OCI-LY7 (cell line): Measurements from ENCODE around the gene GNG7. TPM values are rescaled to one million over a fixed set of nuclear protein-coding genes. Genes with fewer than 3 reads are reported as not detected.
"Not testable (repeated sequence)": the region's sequence is repeated elsewhere in the genome, so short reads cannot be mapped to it uniquely, and the experiment has no call there.

Source experiments
- BruUV-seq: library from RNA; stranded (reverse); fragments of 400-500 nt; replicated peaks from 2 replicates; lab custom pipeline; 2021; lab: Mats Ljungman, UMichigan
- CTCF ChIA-PET: fragments of 300-600 bp; sonication (Branson Sonifier 250); formaldehyde crosslinking; loops from one replicate; lab custom pipeline; 2022; ENCODE audit warnings: antibody characterized with exemption; ENCODE audit not compliant: unreplicated experiment; lab: Charles Lee
- POLR2A ChIA-PET: fragments of 300-600 bp; sonication (Branson Sonifier 250); formaldehyde crosslinking; loops from one replicate; lab custom pipeline; 2022; ENCODE audit warnings: antibody characterized with exemption; lab: Charles Lee
- DNase-seq: peaks from one replicate; pipeline ENCODE4 v3.0.0-alpha.2; 2015; ENCODE audit warnings: low spot score
- H2AFZ ChIP-seq: fragments of 200-600 bp; sonication (generic), shearing (Covaris generic); 2 replicates; pipeline ENCODE4 v1.6.1; 2014; ENCODE audit warnings: mild to moderate bottlenecking, antibody characterized with exemption, low read length, moderate library complexity
- H3K27ac ChIP-seq: fragments of 200-600 bp; sonication (generic); 2 replicates; pipeline ENCODE4 v1.5.1; 2014; ENCODE audit warnings: mixed run types, low read depth, mild to moderate bottlenecking, moderate library complexity, low read length, inconsistent platforms; ENCODE audit not compliant: poor library complexity, severe bottlenecking
- H3K36me3 ChIP-seq: fragments of 200-600 bp; sonication (generic); 2 replicates; pipeline ENCODE4 v1.6.1; 2014; ENCODE audit warnings: mild to moderate bottlenecking, antibody characterized with exemption, low read length, moderate library complexity, mixed read lengths; ENCODE audit not compliant: insufficient read depth
- H3K4me1 ChIP-seq: fragments of 200-600 bp; sonication (generic); 2 replicates; pipeline ENCODE4 v1.5.1; 2014; ENCODE audit warnings: mild to moderate bottlenecking, low read length; ENCODE audit not compliant: insufficient read depth, poor library complexity, severe bottlenecking
- H3K4me2 ChIP-seq: fragments of 200-600 bp; sonication (generic); 2 replicates; pipeline ENCODE4 v1.6.1; 2014; ENCODE audit warnings: mild to moderate bottlenecking, low read length
- H3K4me3 ChIP-seq: fragments of 200-600 bp; sonication (generic); 2 replicates; pipeline ENCODE4 v1.5.1; 2014; ENCODE audit warnings: mild to moderate bottlenecking, low read depth, low read length; ENCODE audit not compliant: poor library complexity, severe bottlenecking
- H3K79me2 ChIP-seq: fragments of 200-600 bp; sonication (generic); 2 replicates; pipeline ENCODE4 v1.6.1; 2016; ENCODE audit warnings: low read depth, mild to moderate bottlenecking, low read length, moderate library complexity, mixed read lengths; ENCODE audit not compliant: insufficient read depth
- H3K9me2 ChIP-seq: fragments of 200-600 bp; sonication (generic); 2 replicates; pipeline ENCODE4 v1.6.1; 2016; ENCODE audit warnings: mild to moderate bottlenecking, low read length, mixed read lengths; ENCODE audit not compliant: insufficient read depth
- H3K9me3 ChIP-seq: fragments of 200-600 bp; sonication (generic); 2 replicates; pipeline ENCODE4 v1.6.1; 2014; ENCODE audit warnings: mild to moderate bottlenecking, mixed run types, low read length, mixed read lengths
- H4K20me1 ChIP-seq: fragments of 200-600 bp; sonication (generic); 2 replicates; pipeline ENCODE4 v1.6.1; 2014; ENCODE audit warnings: mild to moderate bottlenecking, antibody characterized with exemption, low read length, moderate library complexity, mixed read lengths; ENCODE audit not compliant: insufficient read depth
- EZH2phosphoT487 ChIP-seq: fragments of 200-600 bp; sonication (generic); IDR thresholded peaks from 2 replicates; pipeline ENCODE4 v1.6.1; 2018; ENCODE audit warnings: low read depth, borderline replicate concordance, mild to moderate bottlenecking, mixed run types, antibody characterized with exemption, low read length, moderate library complexity, mixed read lengths
- intact Hi-C: fragments of 100-400 bp; cut with micrococcal nuclease; formaldehyde crosslinking; loops from one replicate; pipeline ENCODE4 v1.10.0; 2022; ENCODE audit not compliant: unreplicated experiment
- total RNA-seq, 2 experiments: library from RNA; depleted of rRNA in 1 of 2; stranded (reverse); fragments of >200 nt in 1 of 2; shearing (Covaris generic) in 1 of 2; gene quantifications; 2 replicates each; pipeline ENCODE4 v1.2.3, GENCODE V29; 2014 to 2022
- TF ChIP-seq, protein P1 (sequence below): fragments of 200-600 bp; sonication (generic); conservative IDR thresholded peaks from 2 replicates; pipeline ENCODE4 v1.5.1; 2014; ENCODE audit warnings: mild to moderate bottlenecking, antibody characterized with exemption, low read length, moderate library complexity, mixed read lengths

GNG7 gene
- total RNA-seq, 2 experiments from 2014 or later, result 13.9 to 15.3 TPM

DNA sequence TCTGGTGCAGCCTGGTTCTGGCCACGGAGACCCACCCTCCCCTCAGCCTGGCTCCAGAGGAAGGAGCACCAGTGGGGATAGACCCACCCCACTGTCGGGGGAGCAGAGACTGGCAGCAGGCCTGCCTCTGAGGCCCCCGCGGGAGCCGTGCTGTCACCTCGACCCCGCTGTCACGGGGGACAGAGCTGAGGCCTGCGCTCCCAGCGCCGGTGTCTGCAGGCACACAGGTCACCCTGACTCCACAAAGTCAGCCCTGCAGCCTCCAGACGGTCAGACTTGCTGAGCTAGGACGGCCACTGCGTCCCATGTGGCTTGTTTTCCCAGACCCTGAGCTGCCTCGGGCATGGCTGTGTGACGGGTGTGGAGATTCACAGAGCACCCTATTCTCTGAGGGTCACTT, 32.3 kb downstream of the GNG7 start:
- Histone ChIP-seq H4K20me1 (no peaks in the 10 kb centered on the region), H3K9me3 (no peaks in the 10 kb centered on the region), H2AFZ (no peak overlapping the region), H3K4me2 (no peak overlapping the region), H3K9me2 (no peaks in the 10 kb centered on the region), H3K36me3 (no peaks in the 10 kb centered on the region), H3K27ac (no peak overlapping the region), H3K4me1 (peaks cover 30% of the 10 kb centered on the region), H3K4me3 (no peak overlapping the region), H3K79me2 (no peaks in the 10 kb centered on the region)
- TF ChIP-seq EZH2phosphoT487, result no peak
- TF ChIP-seq, protein P1, sequence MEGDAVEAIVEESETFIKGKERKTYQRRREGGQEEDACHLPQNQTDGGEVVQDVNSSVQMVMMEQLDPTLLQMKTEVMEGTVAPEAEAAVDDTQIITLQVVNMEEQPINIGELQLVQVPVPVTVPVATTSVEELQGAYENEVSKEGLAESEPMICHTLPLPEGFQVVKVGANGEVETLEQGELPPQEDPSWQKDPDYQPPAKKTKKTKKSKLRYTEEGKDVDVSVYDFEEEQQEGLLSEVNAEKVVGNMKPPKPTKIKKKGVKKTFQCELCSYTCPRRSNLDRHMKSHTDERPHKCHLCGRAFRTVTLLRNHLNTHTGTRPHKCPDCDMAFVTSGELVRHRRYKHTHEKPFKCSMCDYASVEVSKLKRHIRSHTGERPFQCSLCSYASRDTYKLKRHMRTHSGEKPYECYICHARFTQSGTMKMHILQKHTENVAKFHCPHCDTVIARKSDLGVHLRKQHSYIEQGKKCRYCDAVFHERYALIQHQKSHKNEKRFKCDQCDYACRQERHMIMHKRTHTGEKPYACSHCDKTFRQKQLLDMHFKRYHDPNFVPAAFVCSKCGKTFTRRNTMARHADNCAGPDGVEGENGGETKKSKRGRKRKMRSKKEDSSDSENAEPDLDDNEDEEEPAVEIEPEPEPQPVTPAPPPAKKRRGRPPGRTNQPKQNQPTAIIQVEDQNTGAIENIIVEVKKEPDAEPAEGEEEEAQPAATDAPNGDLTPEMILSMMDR, result no peak
- no TSS peak for BruUV-seq
- CTCF ChIA-PET, result no interaction called here
- DNase-seq, result no peak
- POLR2A ChIA-PET, result no interaction called here
- intact Hi-C loops, result no loop called here

DNA sequence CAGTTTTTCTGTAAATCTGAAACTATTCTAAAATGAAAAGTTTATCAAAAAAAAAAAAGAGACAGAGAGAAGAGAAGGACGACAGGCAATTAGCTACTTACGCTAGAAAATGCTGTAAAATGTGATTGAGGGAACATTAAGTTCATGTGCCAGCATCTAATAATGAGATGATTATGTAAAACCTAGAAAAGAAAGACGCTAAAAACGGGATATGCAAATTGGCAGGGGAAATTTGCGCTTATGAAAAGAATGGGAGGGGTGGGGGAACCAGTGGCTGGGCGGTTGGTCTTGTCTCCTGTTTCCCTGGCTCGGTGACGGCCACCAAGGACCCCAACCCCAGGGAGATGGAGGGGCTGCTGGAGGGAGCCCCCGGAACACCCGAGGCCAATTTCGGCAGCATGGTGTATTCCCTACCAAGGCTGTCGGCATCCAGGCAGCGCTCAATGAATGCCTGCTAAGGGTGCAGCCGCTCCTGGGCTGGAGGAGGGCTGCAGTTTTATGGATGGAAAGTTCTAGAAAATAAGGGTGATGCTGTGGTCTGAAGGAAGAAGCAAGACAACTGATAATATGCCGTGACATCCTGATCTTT, 34.2 kb downstream of the GNG7 start:
- Histone ChIP-seq H3K4me1 (peaks cover 47% of the 10 kb centered on the region), H3K36me3 (no peaks in the 10 kb centered on the region; the same call in 1 of the 2 replicates), H4K20me1 (no peaks in the 10 kb centered on the region), H3K79me2 (no peaks in the 10 kb centered on the region), H2AFZ (peak overlapping the region; percentile 16; the same call in 1 of the 2 replicates), H3K4me2 (peak overlapping the region; percentile 67), H3K4me3 (peak overlapping the region; percentile 47), H3K9me3 (peaks cover 4% of the 10 kb centered on the region), H3K9me2 (no peaks in the 10 kb centered on the region), H3K27ac (no peak overlapping the region)
- DNase-seq, result peak; percentile 39
- ChIA-PET POLR2A (interaction anchor here (0.7 kb wide), 1 partner anchor 20 kb away, joined by 4 read pairs; no protein-coding TSS in a partner anchor), CTCF (no interaction called here)
- intact Hi-C loops, result no loop called here
- no TSS peak for BruUV-seq
- TF ChIP-seq, protein P1, result no peak
- no peak for TF ChIP-seq EZH2phosphoT487

DNA sequence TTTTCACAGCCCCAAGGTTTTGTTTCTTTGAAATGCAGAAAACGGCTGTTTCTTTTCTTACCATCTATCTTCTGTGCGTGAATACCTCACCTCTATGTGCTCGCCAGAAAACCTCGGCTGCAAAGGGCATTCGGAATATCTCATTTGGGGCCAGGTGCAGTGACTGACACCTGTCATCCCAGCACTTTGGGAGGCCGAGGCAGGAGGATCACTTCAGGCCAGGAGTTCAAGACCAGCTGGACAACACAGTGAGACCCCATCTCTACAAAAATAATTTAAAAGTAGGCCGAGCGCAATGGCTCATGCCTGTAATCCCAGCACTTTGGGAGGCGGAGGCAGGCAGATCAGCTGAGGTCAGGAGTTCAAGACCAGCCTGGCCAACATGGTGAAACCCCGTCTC, 35.1 kb downstream of the GNG7 start:
- H3K9me2 ChIP-seq, H3K27ac ChIP-seq, H3K4me2 ChIP-seq, POLR2A ChIA-PET, CTCF ChIA-PET, H3K4me3 ChIP-seq, BruUV-seq, H4K20me1 ChIP-seq, H3K79me2 ChIP-seq, H2AFZ ChIP-seq, H3K36me3 ChIP-seq, DNase-seq: not testable (repeated sequence)
- intact Hi-C loops, result loop anchor here (2.0 kb wide), 1 partner anchor 31 kb away; no protein-coding TSS in a partner anchor
- H3K9me3 ChIP-seq, result peaks cover 12% of the 10 kb centered on the region
- peaks cover 47% of the 10 kb centered on the region for H3K4me1 ChIP-seq
